Activated CD8-positive, alpha-beta memory T cell treated with anti-CD3 and anti-CD28 coated beads, Interleukin-2, amount 50 U/mL, for 4 hours (primary cell): Measurements from ENCODE around the gene PSMC2.
"Not testable (repeated sequence)": the region's sequence is repeated elsewhere in the genome, so short reads cannot be mapped to it uniquely, and the experiment has no call there.

Experiments used
- DNase-seq: peaks from one replicate; pipeline ENCODE4 v3.0.0-alpha.2; 2020

Gene PSMC2

GRCh38 chr7:103379270-103379975 is 32.0 kb downstream of the PSMC2 start:
- DNase-seq, result no peak

- no peak for DNase-seq
Observed at GRCh38 chr7:103380395-103381191, 33.1 kb downstream of the PSMC2 start.

GRCh38 chr7:103381280-103382031 is 34.0 kb downstream of the PSMC2 start:
- no peak for DNase-seq

- no peak for DNase-seq
Observed at GRCh38 chr7:103382032-103382402, 34.6 kb downstream of the PSMC2 start.

GRCh38 chr7:103387242-103387641 is 39.8 kb downstream of the PSMC2 start:
- no peak for DNase-seq

- DNase-seq, result no peak
Observed at GRCh38 chr7:103388469-103389140, 41.2 kb downstream of the PSMC2 start.

- DNase-seq, result no peak
Observed at GRCh38 chr7:103389263-103389662, 41.8 kb downstream of the PSMC2 start.

- DNase-seq, result no peak
Observed at GRCh38 chr7:103391150-103391549, 43.7 kb downstream of the PSMC2 start.

- DNase-seq, result no peak
Observed at GRCh38 chr7:103391976-103392375, 44.5 kb downstream of the PSMC2 start.

- DNase-seq, result no peak
Observed at GRCh38 chr7:103394566-103394965, 47.1 kb downstream of the PSMC2 start.

- DNase-seq, result no peak
Observed at GRCh38 chr7:103395071-103395470, 47.6 kb downstream of the PSMC2 start.

GRCh38 chr7:103396471-103396870 is 49.0 kb downstream of the PSMC2 start:
- no peak for DNase-seq

GRCh38 chr7:103398483-103399127 is 51.2 kb downstream of the PSMC2 start:
- DNase-seq, result no peak

GRCh38 chr7:103399687-103400086 is 52.2 kb downstream of the PSMC2 start:
- not testable (repeated sequence) for DNase-seq

GRCh38 chr7:103405789-103406613 is 58.6 kb downstream of the PSMC2 start:
- DNase-seq, result not testable (repeated sequence)

GRCh38 chr7:103412151-103412550 is 64.7 kb downstream of the PSMC2 start:
- no peak for DNase-seq

- DNase-seq, result no peak
Observed at GRCh38 chr7:103413407-103413806, 66.0 kb downstream of the PSMC2 start.

- DNase-seq, result no peak
Observed at GRCh38 chr7:103418241-103418640, 70.8 kb downstream of the PSMC2 start.
